Epithelial cell of esophagus (primary cell): Measurements from ENCODE around the gene ANKRD61.

Experiments used
- DNase-seq: peaks from one replicate; pipeline ENCODE4 v3.0.0; 2010; ENCODE audit warnings: low read depth
- H3K4me3 ChIP-seq: 2 replicates; pipeline ENCODE4 v1.5.1; 2011; ENCODE audit warnings: mild to moderate bottlenecking, low read length, control low read depth
- CTCF ChIP-seq: IDR thresholded peaks from 2 replicates; pipeline ENCODE4 v1.5.1; 2011; ENCODE audit warnings: low read depth, mild to moderate bottlenecking, low read length, control low read depth, inconsistent platforms; ENCODE audit not compliant: insufficient read depth; ENCODE audit errors: missing control alignments

The ANKRD61 gene

DNA sequence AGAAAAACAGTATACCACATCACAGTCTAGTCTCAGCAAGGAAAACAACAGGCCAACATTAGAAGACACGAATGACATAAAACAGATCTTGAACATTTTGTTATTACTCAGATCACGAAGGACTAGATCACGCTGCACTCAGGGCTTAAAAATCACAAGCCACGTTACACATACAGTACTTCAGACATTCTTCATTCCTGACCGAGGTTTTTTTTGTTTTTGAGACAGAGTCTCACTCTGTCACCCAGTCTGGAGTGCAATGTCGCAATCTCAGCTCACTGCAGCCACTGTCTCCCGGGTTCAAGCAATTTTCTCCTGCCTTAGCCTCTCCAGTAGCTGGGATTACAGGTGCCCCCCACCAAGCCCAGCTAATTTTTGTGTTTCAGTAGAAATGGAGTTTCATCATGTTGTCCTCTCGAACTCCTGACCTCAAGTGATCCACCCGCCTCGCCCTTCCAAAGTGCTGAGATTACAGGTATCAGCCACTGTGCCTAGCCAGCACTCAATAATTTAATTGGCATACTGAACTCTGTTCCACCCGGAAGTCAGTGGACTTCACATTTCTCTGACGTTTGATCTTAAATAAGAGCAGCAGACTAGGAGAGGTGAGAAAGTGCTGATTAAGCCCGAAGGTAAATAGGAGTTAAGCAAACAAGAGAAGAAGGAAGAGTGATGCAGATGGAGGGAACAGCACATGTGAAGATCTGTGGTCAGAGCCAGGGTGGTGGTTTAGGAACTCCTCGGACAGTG lies 18.6 kb upstream of the ANKRD61 start:
- H3K4me3 ChIP-seq, result no peak overlapping the region
- DNase-seq, result no peak
- TF ChIP-seq CTCF, result no peak

GRCh38 chr7:6015917-6016652 lies 15.1 kb upstream of the ANKRD61 start:
- H3K4me3 ChIP-seq, result no peak overlapping the region
- TF ChIP-seq CTCF, result no peak
- peak; percentile 43 for DNase-seq

DNA sequence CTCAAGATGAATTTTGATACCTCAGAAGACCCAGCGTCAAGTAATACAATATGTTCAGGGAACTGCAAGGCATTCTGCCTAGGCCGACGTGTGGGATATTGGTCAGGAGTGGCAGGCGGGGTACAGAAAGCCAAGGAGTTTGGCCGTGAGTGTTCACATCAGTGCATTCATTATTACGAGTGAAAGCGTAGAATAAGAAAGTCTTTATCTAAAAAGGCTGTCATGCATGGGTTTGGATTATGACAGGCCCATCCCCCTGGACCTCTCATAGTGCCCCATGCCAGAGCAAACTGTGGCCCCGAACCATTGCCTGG lies 14.6 kb upstream of the ANKRD61 start:
- H3K4me3 ChIP-seq, result no peak overlapping the region
- no peak for DNase-seq
- TF ChIP-seq CTCF, result no peak

- DNase-seq, result no peak
- TF ChIP-seq CTCF, result no peak
- H3K4me3 ChIP-seq, result no peak overlapping the region
These were observed 10.5 kb upstream of the ANKRD61 start for GRCh38 chr7:6020371-6021286.

DNA sequence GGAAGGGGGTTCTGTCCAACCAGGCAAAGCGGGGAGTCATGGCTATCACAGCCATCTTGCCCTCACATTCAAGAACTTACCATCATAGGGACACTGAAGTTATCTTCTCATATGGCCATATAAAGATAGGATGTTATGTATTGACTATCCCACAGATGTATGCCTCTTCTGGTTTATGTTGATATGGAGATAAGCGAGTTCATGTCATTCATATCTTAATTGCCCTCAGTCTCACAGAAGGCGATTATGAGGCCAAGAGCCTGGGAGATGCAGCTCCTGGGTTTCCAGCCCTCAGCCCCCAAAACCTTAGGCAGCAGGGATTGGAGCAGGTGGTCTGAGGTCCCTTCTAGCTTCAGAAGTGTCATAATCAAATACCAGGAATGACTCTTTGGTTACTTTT lies 8.5 kb upstream of the ANKRD61 start:
- no peak for DNase-seq

DNA sequence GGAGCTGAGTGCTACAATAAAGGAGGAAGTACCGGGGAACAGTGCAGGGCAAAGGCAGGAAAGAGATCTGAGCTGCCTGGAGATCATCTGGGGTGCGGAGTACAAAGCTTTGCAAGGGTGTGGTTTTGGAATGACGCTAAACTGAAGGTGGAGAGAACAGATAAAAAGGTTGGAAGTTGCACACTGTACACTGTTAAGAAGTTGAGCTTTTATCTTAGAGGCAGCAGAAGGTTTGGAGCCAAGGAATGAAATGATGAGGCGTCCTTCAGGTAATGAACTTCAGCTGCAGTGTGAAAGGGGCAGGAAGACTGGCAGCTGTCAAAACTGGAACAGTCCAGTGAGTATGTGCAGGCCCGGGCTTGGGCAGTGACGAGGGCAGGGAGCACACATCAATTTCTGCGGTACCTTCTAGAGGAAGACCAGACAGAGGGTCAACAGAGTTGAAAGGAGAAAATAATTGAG lies 7.2 kb upstream of the ANKRD61 start:
- TF ChIP-seq CTCF, result no peak
- no peak overlapping the region for H3K4me3 ChIP-seq
- DNase-seq, result no peak

More for the DNA sequence above, 8.5 kb upstream of the ANKRD61 start:
- no peak overlapping the region for H3K4me3 ChIP-seq
- TF ChIP-seq CTCF, result no peak
